Panc1 (cell line): ENCODE measurements around the gene SEPTIN8. TPM values are rescaled to one million over a fixed set of nuclear protein-coding genes. Genes with fewer than 3 reads are reported as not detected.

Experiments used
- ATAC-seq: fragments of 200-7000 bp; cut with Tn5 transposase; 2 replicates; pipeline ENCODE4 v1.9.1; 2020; ENCODE audit warnings: mild to moderate bottlenecking, moderate library complexity
- BruUV-seq: library from RNA; stranded (reverse); fragments of 400-500 nt; replicated peaks from 2 replicates; lab custom pipeline; 2021; lab: Mats Ljungman, UMichigan
- CTCF ChIA-PET: fragments of 300-600 bp; sonication (Branson Sonifier 250); formaldehyde crosslinking; loops from one replicate; lab custom pipeline; 2022; ENCODE audit warnings: antibody characterized with exemption; lab: Charles Lee
- POLR2A ChIA-PET: fragments of 300-600 bp; sonication (Branson Sonifier 250); formaldehyde crosslinking; loops from one replicate; lab custom pipeline; 2022; ENCODE audit warnings: antibody characterized with exemption; lab: Charles Lee
- DNase-seq: peaks from one replicate; pipeline ENCODE4 v3.0.0-alpha.2; 2010; ENCODE audit warnings: low read depth, low spot score
- H3K27ac ChIP-seq: 2 replicates; pipeline ENCODE4 v1.5.1; 2011; ENCODE audit warnings: mild to moderate bottlenecking, low read length, inconsistent platforms
- H3K27me3 ChIP-seq: fragments of 200-500 bp; sonication (Bioruptor generic); 2 replicates; pipeline ENCODE4 v1.6.0; 2014; ENCODE audit warnings: low read length, inconsistent platforms; ENCODE audit not compliant: control insufficient read depth, insufficient read depth
- H3K36me3 ChIP-seq: fragments of 200-500 bp; sonication (Bioruptor generic); 2 replicates; pipeline ENCODE4 v1.5.1; 2014; ENCODE audit warnings: inconsistent platforms, mild to moderate bottlenecking, low read length, moderate library complexity; ENCODE audit not compliant: control insufficient read depth, insufficient read depth
- H3K4me1 ChIP-seq: 2 replicates; pipeline ENCODE4 v1.5.1; 2011; ENCODE audit warnings: inconsistent platforms, mild to moderate bottlenecking, low read length, moderate library complexity; ENCODE audit not compliant: control insufficient read depth, insufficient read depth
- H3K4me3 ChIP-seq, 2 experiments: 2 replicates each; pipeline ENCODE4 v1.5.1; 2011 to 2012; ENCODE audit warnings: low read depth in 2 of 2, low read length in 2 of 2, mild to moderate bottlenecking in 2 of 2, inconsistent platforms in 1 of 2, moderate library complexity in 1 of 2
- H3K9me3 ChIP-seq: fragments of 200-500 bp; sonication (Bioruptor generic); 2 replicates; pipeline ENCODE4 v1.5.1; 2014; ENCODE audit warnings: low read depth, mild to moderate bottlenecking, inconsistent platforms, low read length, moderate library complexity; ENCODE audit not compliant: control insufficient read depth, insufficient read depth
- POLR2AphosphoS5 ChIP-seq: IDR thresholded peaks from 2 replicates; pipeline ENCODE4 v1.6.1; 2012; ENCODE audit warnings: mild to moderate bottlenecking, low read depth, low read length, moderate library complexity
- SIN3A ChIP-seq: IDR thresholded peaks from 2 replicates; pipeline ENCODE4 v1.6.1; 2012; ENCODE audit warnings: low read depth, mild to moderate bottlenecking, low read length, moderate library complexity, borderline replicate concordance; ENCODE audit not compliant: insufficient read depth
- TCF7L2 ChIP-seq: IDR thresholded peaks from 2 replicates; pipeline ENCODE4 v1.6.1; 2011; ENCODE audit warnings: mild to moderate bottlenecking, low read depth, low read length, inconsistent platforms
- in situ Hi-C: cut with HindIII; loops from 2 replicates; pipeline ENCODE4 v1.10.0; 2016; ENCODE audit warnings: low sequenced_read_pairs, low pct_unique_long_range_greater_than_20kb
- intact Hi-C: fragments of 100-400 bp; cut with micrococcal nuclease; formaldehyde crosslinking; loops from one replicate; pipeline ENCODE4 v1.10.0; 2022; ENCODE audit not compliant: unreplicated experiment
- total RNA-seq: library from RNA; stranded (reverse); gene quantifications from one replicate; pipeline ENCODE4 v1.2.1, GENCODE V29; 2021; ENCODE audit not compliant: unreplicated experiment
- TF ChIP-seq, protein P1 (sequence below): fragments of 450-650 bp; IDR thresholded peaks from 2 replicates; pipeline ENCODE4 v1.5.1; 2017; ENCODE audit warnings: mild to moderate bottlenecking
- TF ChIP-seq, protein P2 (sequence below), 2 experiments: IDR thresholded peaks; 2 replicates each; pipeline ENCODE4 v1.6.1; 2011 to 2012; ENCODE audit warnings: low read depth in 2 of 2, control low read depth in 1 of 2, low read length in 1 of 2, mild to moderate bottlenecking in 1 of 2, moderate library complexity in 1 of 2; ENCODE audit not compliant: insufficient read depth in 1 of 2

The SEPTIN8 gene
- total RNA-seq, 1 experiment from 2014 or later: 22.8 TPM

DNA sequence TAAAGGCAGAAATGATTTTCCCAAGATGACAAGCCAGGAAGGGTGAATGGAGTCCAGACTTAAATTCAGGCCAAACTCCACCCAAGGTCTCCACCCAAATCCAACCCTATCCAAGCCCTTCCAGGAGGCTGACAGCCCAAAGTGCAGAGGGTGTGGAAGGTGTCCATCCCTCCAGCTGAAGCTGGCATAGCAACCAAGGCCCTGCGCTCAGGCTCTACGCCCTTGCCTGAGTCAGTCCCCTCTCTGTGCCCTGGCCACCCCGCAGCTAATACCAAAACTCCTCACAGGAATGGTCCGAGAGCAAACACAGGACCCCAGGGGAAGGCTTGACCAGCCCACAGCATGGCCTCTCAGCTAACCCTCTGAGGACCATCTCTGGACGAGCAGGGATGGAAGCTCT, 2.1 kb downstream of the SEPTIN8 start:
- POLR2A ChIA-PET: interaction anchor here (1.3 kb wide), 1 partner anchor 38 kb away, joined by 3 read pairs; the partner anchor contains the start of gene KIF3A
- TF ChIP-seq TCF7L2 (no peak), SIN3A (no peak), POLR2AphosphoS5 (no peak)
- TF ChIP-seq, protein P1, sequence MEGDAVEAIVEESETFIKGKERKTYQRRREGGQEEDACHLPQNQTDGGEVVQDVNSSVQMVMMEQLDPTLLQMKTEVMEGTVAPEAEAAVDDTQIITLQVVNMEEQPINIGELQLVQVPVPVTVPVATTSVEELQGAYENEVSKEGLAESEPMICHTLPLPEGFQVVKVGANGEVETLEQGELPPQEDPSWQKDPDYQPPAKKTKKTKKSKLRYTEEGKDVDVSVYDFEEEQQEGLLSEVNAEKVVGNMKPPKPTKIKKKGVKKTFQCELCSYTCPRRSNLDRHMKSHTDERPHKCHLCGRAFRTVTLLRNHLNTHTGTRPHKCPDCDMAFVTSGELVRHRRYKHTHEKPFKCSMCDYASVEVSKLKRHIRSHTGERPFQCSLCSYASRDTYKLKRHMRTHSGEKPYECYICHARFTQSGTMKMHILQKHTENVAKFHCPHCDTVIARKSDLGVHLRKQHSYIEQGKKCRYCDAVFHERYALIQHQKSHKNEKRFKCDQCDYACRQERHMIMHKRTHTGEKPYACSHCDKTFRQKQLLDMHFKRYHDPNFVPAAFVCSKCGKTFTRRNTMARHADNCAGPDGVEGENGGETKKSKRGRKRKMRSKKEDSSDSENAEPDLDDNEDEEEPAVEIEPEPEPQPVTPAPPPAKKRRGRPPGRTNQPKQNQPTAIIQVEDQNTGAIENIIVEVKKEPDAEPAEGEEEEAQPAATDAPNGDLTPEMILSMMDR: no peak
- TF ChIP-seq, protein P2, sequence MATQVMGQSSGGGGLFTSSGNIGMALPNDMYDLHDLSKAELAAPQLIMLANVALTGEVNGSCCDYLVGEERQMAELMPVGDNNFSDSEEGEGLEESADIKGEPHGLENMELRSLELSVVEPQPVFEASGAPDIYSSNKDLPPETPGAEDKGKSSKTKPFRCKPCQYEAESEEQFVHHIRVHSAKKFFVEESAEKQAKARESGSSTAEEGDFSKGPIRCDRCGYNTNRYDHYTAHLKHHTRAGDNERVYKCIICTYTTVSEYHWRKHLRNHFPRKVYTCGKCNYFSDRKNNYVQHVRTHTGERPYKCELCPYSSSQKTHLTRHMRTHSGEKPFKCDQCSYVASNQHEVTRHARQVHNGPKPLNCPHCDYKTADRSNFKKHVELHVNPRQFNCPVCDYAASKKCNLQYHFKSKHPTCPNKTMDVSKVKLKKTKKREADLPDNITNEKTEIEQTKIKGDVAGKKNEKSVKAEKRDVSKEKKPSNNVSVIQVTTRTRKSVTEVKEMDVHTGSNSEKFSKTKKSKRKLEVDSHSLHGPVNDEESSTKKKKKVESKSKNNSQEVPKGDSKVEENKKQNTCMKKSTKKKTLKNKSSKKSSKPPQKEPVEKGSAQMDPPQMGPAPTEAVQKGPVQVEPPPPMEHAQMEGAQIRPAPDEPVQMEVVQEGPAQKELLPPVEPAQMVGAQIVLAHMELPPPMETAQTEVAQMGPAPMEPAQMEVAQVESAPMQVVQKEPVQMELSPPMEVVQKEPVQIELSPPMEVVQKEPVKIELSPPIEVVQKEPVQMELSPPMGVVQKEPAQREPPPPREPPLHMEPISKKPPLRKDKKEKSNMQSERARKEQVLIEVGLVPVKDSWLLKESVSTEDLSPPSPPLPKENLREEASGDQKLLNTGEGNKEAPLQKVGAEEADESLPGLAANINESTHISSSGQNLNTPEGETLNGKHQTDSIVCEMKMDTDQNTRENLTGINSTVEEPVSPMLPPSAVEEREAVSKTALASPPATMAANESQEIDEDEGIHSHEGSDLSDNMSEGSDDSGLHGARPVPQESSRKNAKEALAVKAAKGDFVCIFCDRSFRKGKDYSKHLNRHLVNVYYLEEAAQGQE (IDR thresholded peaks at IDR 0.05; ENCODE audit: insufficient read depth in 1 of 2, low read depth in 2 of 2, low read length in 1 of 2): no peak
- in situ Hi-C loops: no loop called here

DNA sequence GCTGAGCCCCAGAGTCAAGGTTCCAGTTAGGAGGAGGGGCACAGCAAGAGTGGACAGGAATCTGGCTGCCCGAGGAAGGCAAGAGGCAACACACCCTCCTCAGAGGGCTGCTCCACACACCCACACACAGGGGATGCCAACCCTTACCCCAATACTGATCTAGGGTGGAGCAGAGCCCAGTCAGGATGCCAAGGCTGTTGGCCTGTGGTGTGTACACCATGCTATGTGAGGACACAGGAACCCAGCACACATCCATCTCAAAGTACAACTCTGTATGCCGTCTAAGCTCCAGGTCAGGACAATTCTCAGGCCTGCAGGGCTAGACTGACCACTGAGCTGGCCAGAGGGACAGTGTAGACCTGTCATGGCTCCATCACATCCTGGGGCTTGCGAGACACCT, 2.6 kb downstream of the SEPTIN8 start:
- DNase-seq (no peak), ATAC-seq (no peak)
- ChIA-PET POLR2A (no interaction called here), CTCF (no interaction called here)
- TF ChIP-seq, protein P2 (IDR thresholded peaks at IDR 0.05; ENCODE audit: insufficient read depth in 1 of 2, low read depth in 2 of 2, low read length in 1 of 2): no peak
- no peak for TF ChIP-seq SIN3A
- TF ChIP-seq TCF7L2: no peak
- TF ChIP-seq POLR2AphosphoS5: no peak
- TF ChIP-seq, protein P1: no peak
- BruUV-seq: no TSS peak
- Histone ChIP-seq H3K36me3 (no peaks in the 10 kb centered on the region), H3K4me3 (no peak overlapping the region), H3K27ac (no peak overlapping the region), H3K9me3 (no peaks in the 10 kb centered on the region), H3K4me1 (peaks cover 11% of the 10 kb centered on the region; the same call in 1 of the 2 replicates), H3K27me3 (no peaks in the 10 kb centered on the region; the same call in 1 of the 2 replicates)
- in situ Hi-C loops: no loop called here
- intact Hi-C loops: no loop called here

More for the DNA sequence above, 2.1 kb downstream of the SEPTIN8 start:
- DNase-seq (no peak), ATAC-seq (no peak)
- H3K27me3 ChIP-seq: peaks cover 3% of the 10 kb centered on the region; the same call in 1 of the 2 replicates
- H3K27ac ChIP-seq: no peak overlapping the region
- CTCF ChIA-PET: no interaction called here
- H3K36me3 ChIP-seq: no peaks in the 10 kb centered on the region
- peaks cover 11% of the 10 kb centered on the region; the same call in 1 of the 2 replicates for H3K4me1 ChIP-seq
- intact Hi-C loops: no loop called here
- no peak overlapping the region for H3K4me3 ChIP-seq
- BruUV-seq: no TSS peak
- no peaks in the 10 kb centered on the region for H3K9me3 ChIP-seq
